ENCODE measurements around the gene HAND2.

Gene HAND2

DNA sequence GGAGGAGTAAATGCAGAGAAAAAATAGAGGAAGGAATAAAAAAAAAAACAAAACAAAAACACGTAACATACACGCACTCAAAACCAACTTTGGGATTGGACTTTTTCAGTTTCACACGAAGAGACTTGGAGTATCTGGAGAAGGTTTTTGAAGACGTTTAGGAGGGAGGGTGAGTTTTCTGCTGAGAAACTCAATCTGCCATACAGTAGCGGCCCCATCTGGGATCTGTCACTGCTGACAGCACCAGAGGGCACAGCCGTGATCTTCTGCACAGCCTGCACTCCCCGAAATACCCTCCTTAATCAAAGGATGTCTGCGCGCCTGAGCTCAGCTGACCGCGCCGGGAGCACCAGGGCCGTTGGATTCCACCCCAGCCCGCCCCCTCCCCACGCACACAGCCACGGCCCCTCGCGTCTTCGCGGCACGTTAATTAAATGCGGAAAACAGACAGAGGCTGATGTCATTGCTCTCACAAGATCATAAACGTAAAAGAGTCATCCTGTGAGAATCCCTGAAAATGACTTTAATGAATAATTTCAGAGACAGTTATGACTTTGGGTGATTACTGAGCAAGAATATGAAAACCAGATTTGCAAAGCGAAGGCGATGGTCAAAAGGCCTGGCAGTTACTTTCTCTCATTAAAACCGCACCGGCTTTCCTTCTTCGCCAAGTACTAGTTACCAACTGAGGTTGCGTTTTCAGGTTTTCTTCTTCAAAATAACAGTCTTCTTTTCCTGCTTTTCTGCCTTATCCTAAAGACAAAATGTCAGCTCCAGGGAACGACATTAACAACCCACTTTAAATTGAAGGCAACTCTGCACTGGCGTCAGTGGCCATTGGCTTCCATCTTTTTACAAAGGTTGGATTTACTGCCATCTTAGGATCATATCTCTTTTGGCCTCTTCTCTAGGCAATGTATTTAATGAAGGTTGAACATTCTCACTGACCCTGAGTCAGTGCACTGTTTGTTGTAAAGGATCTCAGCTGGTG is 10.6 kb downstream of the HAND2 start:
- DNase-seq (ENCODE audit: low read depth) = no peak

DNA sequence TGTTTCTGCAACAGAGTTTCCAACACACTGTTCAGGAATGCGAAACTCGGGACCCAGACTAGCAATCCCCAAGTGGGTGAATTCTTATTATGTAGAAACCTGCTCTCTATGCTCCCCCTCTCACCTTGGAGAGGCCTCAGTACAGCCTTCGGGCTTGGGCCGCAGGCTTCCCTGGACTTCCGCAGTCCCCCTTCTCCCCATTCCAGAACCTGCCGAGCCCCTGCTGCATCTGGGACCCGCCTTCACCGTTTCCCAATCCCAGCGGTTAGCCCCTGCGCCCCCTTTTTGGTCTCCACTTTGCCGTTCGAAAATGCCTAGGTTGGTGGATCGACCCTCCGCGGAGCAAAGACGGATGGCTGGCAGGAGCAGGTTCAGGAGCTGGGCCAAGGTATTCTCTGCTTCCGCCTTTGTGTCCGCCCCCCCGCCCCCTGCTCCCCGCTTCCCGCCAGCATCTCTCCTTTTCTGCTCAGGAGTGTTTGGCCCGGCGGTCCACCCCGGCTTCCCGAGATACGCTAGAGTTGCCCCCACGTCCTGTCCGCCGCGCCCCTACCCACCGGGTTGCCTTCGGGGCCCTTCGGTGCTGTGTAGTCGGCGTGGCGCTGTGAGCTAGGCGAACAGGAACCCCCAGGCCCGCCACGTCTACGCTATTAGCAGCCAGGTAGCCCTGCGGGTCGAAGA is 11.5 kb downstream of the HAND2 start:
- DNase-seq (ENCODE audit: low read depth) = no peak

DNA sequence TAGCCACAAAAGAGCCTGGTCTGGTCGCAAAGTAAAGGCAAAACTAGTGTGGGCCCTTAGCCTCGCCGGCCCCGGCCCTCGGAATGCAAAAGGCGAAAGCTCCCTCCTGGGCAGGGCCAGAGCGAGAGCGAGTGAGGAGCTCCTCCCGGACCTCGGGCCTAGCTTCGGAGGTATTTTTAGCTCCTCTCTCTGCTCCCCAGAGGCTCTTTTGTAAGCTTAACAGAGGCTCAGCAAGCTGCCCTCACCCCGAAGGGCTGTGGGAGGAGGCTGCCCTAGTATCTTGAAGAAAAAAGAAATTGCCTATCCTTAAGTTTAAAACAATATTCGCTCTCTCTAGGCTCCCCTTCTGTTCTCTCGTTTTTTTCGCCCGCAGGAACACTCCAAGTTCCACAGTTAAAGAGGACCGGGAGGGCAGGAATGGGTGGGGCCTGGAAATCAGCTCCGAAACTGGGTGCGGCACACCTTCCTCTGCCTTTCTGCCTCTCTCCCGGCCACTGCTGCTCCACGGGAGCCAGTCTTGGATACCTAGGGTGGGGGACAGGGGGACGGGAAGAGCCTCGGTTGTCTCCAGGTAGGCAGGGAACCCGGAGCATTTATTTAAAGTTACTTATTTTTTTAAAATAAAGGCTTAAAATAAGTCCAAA is 12.1 kb downstream of the HAND2 start:
- no peak for DNase-seq (ENCODE audit: low read depth)

DNA sequence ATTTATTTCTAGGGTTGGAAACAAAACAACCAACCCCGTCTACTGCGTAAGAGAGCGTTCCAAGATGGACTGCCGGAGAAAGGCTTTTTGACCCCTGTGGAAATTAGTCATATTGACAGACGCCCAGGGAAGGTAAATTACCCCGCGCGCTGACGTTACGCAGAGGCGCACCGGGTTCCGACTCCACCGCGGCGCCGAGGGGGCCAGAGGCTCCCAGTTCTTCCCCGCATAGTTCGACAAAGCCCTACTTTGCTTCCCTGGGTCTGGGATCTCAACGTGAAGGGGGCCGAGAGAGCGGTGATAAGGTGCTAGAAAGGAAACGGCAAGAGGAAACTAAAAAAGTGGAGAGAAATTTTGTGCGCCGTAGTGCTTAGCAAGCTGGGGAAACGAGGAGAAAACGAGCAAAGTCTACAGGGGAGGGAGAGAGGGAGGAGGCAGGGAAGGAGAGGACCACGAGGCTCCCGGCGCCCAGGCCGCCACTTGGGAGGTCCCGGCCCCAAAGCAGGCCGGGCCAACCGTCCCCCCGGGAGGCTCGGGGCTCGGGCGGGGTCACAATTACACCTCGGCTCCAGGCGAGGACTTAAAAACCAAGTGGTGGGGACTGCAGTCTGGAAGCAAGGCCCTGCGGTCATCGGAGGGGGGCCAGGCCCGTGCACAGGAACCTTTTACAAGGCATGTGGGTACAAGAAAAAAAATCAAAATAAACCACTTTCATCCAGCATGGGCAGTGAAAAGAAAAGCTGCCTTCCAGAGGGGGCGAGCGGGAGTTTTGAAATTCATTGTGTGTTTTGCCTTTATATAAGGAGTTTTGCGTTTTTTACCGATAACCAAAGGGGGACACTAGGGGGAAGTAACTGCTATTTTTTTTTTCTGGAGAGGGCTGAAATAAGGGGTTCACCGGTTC is 13.2 kb downstream of the HAND2 start:
- no peak for DNase-seq (ENCODE audit: low read depth)

DNA sequence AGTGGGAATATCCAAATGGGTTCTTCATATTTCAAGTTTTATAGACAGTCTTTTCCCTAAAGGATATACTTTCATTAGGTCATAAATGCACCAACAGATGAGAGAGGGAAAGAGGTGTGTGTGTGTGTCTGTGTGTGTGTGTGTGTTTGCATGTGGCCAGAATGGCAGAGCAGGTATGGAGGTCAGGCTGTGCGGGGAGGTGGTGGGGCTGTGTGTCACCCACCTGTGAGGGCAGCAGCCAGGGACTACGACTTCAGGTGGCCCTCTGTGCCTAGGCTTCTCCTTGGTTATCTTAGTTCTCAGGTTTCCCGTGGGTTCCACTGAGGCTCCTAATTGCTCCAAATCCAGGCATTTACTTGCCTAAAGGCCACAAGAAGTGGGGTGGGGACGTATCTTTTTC is 14.6 kb downstream of the HAND2 start:
- DNase-seq (ENCODE audit: low read depth) = no peak

DNA sequence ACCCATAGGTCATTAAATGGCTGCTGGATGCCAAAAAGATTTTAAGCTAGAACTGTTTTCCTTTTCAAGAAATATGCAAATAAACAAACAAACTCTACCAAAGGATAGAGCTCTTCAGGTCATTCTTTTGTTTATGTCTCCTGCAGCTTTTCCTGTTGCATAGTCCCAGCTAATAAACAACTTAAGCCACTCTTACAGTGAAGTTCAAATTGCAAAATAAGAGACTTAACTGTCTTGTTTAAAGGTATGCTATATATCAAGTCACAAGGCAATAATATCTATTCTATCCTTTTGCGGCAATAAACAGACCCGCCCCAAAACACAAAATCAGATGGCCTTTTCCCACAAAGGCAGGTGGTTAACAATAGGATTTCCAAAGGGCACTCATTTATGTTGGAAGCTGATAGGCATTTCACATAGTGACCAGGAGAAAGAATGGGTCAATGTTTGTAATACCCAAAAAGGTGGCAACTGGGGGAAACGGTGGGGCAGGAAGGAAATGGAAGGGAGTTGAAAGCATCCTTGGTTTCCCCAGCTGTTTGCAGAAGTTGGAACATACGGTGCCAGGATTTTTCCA is 15.3 kb downstream of the HAND2 start:
- no peak for DNase-seq (ENCODE audit: low read depth)

DNA sequence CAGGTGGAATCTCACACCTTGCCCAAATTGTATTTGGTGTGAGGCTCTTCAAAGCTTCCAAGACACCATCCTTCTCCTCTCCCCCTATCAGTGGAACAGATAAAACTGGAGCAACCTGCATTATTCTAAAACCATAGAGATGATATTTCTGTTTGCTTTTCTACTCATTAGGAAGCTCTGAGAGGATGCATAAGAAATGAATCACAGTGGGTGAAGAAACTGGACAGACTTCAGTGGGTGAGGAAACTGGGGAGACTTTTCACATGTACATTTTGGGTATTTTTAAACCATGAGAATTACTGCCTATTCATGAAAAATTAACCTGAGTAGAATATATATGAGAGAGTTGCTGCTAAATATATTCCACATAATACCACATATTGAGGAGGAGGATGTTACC is 16.4 kb downstream of the HAND2 start:
- no peak for DNase-seq (ENCODE audit: low read depth)

DNA sequence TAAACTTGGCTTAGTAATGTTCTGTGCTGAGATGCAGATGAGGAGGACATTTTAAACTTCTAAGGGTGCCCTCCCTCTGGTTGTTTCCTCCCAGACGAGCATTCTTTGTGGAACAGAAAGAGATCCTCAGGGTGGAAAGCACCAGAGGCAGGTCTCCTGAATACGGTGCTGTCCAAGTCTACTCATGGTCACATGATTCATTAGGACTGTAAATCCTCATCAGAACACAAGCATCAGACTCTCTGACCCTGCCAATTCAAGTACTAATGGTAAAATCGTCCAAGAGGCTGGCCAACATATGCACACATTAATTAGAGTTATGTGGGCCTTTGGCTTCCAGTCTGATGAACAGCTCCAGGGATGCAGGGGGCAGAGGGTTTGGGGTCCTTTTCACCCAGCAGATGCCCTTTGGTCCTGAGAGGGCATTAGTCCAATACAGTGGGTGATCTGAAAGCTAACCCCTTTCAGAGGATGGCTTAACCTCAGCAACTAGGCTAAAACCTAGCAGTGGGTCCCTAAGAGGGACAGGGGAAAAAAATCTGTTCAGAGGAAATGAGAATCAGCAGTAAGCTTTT is 18.2 kb downstream of the HAND2 start:
- DNase-seq (ENCODE audit: low read depth) = no peak

DNA sequence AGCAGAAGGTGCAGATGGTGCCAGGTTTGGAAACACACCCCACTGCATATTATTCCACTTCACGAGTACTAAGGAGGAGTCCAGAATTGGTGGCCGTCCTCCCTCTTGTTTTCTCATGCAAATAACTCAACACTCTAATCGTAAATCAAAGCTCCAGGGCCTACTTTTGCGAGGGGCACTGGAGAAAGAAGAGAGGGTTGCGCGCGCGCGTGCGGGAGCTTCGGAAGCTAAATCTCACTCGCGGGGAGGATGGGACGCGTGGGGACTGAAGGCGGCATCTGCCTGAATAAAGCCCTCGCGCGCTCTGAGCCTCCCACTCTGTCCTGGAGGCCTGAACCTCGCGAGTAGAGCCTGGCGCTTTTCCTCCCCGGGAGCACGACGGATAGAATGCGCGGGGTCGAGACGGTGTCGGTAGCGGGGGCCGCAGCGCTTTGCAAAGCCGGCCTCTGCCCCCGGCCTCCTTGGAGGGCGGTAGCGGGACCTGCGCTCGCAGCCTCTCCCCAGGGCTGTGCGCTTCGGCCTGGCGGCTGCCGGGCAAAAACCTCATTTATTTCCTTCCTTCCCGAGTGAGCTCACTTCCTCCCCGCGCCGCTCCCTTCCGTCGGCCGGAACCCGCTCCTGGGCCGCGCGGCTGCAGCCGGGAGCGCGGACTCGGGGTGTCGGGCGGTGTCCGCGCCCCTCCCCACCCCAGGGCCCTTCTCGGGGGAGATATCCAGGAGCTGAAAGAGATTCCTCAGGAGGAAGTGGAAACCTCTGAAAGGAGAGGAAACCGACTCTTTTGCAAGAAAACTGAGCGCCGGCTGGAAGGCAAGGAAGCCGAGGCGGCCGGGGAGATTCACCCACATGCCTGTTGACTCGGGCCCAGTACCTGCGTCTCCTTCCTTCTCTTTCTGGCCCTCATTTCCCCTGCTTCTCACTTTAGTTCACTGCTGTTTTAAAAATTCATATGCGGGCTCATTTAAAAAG is 20.7 kb downstream of the HAND2 start:
- DNase-seq (ENCODE audit: low read depth) = no peak

DNA sequence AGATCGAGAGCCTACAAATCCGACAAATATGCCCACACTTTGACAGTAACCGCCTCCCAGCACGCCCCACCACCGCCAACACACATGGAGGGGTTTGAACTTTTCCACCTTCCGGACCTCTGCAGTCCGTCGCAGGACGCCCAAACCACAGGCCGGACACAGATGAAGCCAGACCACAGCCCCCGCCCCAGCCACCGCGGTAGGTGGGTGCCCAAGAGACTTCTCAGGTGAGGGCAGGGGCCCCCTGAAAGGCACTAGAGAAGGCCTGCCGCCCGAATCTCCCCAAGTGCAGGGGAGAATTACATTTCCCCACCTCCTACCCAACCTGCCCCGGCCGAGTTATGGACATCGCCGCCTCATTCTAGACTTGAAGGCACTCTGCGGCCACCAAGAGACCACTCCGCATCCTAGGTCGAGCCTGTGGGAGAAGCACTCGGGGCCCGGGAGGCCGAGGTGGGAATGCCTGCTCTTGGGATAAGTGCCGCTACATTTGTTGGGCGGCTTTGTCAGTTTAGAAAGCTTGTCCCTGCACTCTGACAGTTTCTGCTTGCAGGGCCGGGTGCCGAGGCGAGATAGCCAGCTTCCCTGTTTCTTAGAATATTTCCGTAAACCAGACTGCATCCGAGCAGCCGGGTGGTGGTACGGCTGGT is 21.5 kb downstream of the HAND2 start:
- no peak for DNase-seq (ENCODE audit: low read depth)

DNA sequence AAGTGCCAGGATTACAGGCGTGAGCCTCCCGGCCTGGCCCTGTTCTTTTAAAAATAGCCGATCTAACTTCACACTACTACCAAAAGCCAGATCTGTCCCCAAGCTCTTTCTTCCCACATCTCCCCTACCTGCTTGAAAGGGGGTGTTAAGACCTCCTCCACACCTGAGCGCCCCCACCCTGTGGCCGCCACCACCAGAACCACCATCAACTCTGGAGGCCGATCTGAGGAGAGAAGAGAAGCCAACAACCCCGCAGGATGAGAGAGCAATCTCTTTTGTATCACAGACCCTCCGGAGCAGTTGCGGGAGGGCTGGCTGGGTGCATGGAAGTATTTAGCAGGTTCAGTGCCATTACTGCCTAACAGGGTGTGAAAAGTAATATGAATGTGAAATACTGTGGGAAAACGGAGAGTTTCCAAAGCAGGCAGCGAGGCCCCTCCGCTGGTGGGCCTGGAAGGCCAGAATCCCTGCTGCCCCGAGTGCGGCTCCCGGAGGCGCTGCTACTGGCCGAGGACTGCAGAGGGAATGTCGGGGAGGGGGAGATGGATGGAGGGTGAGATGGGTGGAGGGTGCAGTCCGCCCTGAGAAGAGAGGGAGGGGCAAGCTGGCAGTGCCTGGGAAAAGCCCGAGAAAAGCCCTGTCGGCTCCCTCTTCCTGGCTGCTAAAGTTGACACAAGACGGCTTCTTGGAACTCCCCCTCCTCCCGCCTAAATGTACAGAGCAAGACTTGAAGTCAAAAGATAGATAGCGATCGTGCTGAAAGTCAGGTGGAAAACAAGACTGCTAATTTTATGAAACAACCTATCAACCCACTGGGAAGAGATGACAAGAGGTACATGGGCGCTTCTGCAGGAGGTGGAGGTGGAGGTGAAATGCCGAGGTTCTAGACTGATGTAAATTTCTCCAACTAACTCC is 22.3 kb downstream of the HAND2 start:
- no peak for DNase-seq (ENCODE audit: low read depth)

DNA sequence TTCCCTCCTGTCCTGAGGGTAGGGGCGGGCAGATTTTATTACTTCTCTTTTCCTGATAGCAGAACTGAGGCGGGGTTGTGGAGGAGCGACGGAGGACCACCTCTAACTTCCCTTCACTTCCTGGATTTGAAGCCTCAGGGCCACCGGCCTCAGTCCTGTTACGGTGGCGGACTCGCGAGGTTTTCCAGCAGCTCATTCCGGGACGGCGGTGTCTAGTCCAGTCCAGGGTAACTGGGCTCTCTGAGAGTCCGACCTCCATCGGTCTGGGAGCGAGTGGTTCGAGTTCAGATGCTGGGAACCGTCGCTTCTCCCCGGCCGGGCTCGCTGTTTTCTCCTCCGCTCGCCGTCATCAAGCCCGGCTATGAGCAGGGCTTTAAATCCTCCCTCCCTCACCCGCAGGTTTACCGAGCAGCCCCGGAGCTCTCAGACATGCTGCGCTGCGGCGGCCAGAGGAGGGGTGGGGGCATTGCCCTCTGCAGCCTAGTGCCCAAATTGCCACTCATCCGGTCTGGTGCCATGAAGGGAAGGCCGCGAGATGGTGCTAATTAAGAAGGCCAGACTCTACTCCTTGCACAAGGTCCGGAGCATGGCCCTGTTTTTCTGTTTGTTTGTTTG is 23.3 kb downstream of the HAND2 start:
- DNase-seq (ENCODE audit: low read depth) = no peak

DNA sequence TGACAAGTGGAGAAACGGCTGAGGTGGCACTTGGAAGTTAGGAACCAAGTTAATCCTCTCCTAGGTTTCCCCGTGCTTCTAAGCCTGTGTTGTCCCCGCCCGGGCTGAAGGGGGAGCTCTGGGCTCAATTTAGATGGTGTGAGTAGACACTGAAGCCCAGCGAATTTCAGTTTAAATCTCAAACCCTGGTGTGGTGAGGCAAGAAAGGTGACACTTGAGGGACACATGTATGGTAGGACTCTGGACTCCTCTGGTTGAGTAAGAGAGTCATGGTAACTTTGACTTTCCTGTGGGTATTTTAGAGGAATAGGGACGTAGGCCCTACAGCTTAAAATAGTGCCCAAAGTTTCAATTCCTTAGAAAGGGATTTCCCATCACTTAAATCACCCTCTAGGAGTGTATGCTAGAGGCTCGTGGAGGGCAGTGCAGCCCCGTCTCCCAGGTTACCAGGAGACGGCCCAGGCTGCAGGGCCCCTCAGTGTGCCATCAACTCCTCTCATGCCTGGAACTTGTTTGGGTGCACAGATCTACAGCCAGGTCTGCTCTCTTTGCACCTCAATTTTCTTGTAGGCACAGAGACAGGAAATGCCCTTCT is 24.0 kb downstream of the HAND2 start:
- DNase-seq (ENCODE audit: low read depth) = no peak

DNA sequence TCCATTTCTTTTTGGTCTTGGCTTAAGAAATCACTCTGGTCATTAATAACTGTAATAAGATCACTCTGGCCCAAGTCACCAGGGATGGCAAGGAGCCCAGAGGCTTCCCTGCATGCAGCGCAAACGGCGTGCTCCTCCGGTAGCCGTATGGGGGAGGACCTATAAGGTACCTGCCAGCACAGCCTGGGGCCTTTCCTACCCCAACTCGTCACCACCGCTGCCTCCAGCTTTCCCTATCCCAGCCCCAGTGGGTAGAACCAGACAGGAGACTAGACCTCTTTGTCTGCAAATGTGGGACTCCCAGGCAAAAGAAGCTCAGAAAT is 25.9 kb downstream of the HAND2 start:
- no peak for DNase-seq (ENCODE audit: low read depth)

DNA sequence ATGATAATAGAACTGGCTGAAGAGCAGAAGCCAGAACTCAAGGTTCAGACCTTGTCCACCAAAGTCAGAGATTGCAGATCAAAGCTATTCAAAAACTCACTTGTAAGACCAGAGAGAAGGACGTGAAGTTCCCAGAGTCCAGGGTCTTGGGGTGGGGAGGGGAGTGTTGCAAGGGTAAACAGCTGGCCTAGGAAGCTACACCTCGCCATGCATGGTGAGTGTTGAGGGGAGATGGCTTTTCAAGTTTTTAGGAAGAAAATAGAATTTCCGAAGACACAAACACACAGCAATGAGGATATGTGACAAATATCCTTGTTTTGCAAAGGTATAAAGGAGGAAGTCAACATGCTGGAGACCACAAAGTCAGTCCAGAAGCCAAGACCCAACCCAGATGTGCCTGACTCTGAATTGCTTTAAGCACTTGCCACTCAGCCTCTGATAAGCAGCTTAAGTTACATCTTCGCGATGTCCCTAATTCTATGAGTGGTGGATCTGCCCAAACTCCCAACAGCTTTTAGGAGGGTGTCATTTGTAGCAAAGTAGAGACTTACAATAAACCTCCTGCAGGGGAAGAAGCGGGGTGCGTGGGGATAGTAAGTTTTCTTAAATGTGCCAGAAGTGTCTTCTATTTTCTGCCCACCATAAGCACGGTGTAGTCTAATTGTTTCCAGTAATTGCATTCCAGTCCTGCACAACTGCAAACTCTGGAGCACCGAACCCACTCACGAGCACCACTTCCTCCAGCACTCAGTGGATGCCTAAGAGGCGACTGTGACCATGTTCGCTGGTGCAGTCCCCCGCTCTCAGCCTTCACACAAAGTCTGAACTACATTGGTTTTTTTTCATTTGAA is 26.5 kb downstream of the HAND2 start:
- DNase-seq (ENCODE audit: low read depth) = no peak

DNA sequence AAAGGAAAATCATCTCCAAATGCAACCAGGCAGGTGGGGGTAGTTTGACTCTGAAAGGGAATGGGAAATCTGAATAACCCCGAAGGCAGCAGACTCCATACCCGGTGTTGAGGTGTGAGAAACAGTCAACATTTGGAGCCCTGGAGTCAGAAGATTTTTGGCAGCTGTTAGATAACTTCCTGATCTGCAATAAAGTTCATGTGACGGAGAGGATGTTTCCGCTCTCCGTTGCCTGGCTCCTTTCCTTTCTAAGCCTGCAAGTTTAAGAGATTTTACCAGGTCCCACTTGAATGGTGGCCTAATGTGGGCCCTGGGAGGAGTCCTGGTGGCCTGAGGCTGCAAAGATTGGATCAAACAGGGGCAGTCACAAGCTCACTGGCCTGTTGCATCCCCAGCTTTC is 27.7 kb downstream of the HAND2 start:
- DNase-seq (ENCODE audit: low read depth) = no peak
